T47D (cell line): ENCODE measurements around the gene DYRK2.

Experiments used
- DNase-seq, 2 experiments: peaks; one replicate each; pipeline versions ENCODE4 v3.0.0 to v3.0.0-alpha.2; 2011 to 2012; ENCODE audit warnings: low read depth in 1 of 2, low spot score in 1 of 2
- JUND ChIP-seq: IDR thresholded peaks from 2 replicates; pipeline ENCODE4 v1.6.1; 2012; ENCODE audit warnings: low read depth
- in situ Hi-C: cut with HindIII; loops from 2 replicates; pipeline ENCODE4 v1.10.0; 2016; ENCODE audit warnings: low sequenced_read_pairs, low pct_unique_long_range_greater_than_20kb

Gene DYRK2

GRCh38 chr12:67689385-67689784 lies 40.8 kb downstream of the DYRK2 start:
- no peak for DNase-seq
- TF ChIP-seq JUND, result no peak
- in situ Hi-C loops, result no loop called here

DNA sequence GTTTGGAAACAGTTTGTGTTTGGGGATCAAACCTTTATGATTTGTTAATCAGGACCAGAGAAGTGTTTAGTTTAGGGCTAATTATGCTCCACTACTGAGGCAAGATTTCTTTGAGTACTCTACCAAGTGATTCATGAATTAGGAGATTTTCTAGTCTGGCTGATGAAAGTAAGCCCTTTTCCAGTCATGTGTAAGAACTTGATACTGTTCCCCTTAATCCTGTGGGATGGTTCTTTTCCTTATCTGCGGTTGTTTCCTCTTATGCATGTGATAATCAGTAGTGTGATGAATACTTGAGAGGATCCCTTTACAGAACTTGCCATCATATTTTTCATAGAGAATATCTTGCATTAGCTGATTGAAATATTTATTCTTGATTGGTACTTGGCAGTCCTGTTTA lies 42.1 kb downstream of the DYRK2 start:
- no peak for TF ChIP-seq JUND
- no peak for DNase-seq
- in situ Hi-C loops, result no loop called here

DNA sequence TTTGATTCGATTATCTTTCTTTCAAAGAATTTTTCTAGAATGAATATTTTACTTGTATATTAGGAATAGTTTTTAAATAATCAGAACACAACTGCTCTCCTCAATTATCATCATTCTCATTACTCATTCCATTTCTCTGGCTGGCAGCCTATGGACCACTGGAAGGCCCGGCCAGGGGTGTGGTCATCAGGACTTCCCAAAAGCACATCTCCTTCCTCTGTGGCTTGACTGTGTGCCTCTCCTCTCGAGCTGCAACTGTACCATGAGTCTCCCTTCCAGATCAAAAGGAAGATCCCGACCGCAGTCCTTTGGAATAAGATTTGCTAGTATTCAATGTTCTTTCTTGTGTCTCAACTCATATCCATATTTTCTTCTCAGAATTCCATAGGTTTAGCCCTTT lies 42.7 kb downstream of the DYRK2 start:
- no peak for TF ChIP-seq JUND
- DNase-seq, result no peak
- in situ Hi-C loops, result no loop called here

DNA sequence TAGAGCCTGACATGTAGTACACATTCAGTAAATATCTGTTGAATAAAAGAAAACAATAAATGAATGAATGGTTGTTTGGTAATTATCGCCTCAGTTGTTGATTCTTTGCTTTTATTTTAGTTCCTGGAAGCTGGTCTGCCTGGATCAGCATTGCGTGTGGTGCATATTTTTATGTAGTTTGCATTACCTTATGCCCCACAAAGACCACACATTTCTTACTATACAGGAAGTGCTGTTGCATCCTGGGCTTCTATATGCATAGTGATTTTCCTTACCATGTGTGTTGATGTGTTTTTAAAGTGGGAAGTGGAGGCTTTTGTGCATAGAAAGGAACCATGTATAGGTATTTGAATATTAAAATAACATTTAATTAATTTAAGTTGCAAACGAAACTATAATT lies 43.6 kb downstream of the DYRK2 start:
- no peak for DNase-seq
- in situ Hi-C loops, result no loop called here
- no peak for TF ChIP-seq JUND

GRCh38 chr12:67692966-67693365 lies 44.4 kb downstream of the DYRK2 start:
- in situ Hi-C loops, result no loop called here
- no peak for DNase-seq
- TF ChIP-seq JUND, result no peak

DNA sequence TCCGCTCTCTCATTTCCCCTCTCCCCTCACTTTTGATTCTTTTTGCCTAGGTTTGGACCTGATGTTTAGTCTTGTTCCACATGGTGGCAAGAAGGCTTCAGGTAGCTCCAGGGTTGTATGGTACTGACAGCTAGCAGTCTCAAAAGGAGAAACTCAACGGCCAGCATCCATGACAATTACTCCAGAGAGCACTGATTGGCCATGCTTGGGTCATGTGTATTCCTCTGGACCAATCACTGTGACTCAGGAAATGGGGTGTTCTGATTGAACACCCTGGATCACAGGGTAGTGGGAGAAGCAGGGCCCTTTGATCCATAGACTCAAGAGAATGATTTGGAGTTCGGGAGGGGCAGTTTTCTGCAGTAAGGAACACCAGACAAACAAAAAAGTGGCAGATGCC lies 45.3 kb downstream of the DYRK2 start:
- in situ Hi-C loops, result no loop called here
- no peak for TF ChIP-seq JUND
- no peak for DNase-seq

DNA sequence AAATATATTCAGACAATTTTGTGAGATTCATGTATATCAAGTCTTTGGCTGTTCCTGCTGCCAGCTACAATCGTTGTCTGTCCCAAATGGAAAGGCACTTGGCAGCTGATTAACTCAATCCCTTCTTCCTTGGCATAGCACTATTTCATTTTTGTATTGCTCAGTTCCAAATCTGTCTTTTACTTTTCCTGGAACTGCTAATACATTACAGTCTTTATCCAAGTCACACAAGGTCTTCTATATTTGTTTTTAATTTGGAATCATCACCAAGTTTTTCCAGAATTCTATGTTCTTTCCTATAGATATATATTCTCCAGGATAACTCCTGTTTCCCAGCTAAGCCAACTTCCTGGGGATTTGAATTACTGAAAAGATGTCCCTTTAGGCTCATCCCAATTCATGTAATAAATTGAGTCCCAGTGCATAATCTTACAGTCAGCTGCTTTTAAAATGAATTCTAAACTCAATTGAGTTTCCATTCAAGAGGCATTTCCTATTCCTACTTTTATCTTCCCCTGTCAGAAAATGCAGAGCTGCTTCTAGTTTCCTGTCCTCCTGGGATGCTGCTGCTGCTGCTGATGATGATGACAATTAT lies 45.9 kb downstream of the DYRK2 start:
- DNase-seq, result no peak
- in situ Hi-C loops, result no loop called here
- TF ChIP-seq JUND, result no peak

DNA sequence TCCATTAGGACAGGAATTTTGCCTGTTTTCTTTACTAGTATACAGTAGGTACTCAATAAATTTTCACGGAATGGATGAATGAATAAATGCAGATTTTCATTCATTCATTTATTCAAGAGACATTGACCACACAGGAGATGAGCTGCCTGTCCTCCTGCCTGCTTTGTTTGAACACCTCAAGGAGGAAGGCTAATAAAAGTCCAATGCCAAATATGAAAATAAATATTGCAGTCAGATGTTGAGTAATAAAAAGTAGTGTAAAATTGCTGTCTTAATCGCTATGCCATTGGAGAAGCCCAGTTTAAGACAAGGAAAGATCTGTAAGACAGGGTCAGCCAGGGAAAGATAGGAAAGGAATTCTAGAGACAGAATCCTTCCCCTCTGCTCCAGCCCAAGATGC lies 47.4 kb downstream of the DYRK2 start:
- in situ Hi-C loops, result no loop called here
- no peak for DNase-seq
- no peak for TF ChIP-seq JUND

DNA sequence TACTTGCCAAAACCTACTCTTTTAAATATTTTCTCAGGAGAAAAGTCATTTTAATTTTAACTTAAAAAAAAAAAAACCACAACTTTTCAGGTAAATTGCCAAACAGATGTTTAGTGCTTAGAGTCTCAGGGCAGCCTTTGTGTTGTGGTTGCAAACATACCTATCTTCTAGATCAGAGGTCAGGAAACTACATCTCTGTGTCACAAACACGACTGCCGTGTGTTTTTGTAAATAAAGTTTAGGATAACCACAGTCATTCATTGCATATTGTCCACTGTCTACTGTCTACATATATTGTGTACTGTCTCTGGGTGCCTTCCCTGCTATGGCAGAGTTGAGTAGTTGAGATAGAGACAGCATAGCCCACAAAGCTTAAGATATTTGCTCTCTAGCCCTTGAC lies 48.9 kb downstream of the DYRK2 start:
- no peak for DNase-seq
- in situ Hi-C loops, result no loop called here
- TF ChIP-seq JUND, result no peak

- in situ Hi-C loops, result no loop called here
- no peak for TF ChIP-seq JUND
- DNase-seq, result no peak
Measured at GRCh38 chr12:67697967-67698366, 49.4 kb downstream of the DYRK2 start.

DNA sequence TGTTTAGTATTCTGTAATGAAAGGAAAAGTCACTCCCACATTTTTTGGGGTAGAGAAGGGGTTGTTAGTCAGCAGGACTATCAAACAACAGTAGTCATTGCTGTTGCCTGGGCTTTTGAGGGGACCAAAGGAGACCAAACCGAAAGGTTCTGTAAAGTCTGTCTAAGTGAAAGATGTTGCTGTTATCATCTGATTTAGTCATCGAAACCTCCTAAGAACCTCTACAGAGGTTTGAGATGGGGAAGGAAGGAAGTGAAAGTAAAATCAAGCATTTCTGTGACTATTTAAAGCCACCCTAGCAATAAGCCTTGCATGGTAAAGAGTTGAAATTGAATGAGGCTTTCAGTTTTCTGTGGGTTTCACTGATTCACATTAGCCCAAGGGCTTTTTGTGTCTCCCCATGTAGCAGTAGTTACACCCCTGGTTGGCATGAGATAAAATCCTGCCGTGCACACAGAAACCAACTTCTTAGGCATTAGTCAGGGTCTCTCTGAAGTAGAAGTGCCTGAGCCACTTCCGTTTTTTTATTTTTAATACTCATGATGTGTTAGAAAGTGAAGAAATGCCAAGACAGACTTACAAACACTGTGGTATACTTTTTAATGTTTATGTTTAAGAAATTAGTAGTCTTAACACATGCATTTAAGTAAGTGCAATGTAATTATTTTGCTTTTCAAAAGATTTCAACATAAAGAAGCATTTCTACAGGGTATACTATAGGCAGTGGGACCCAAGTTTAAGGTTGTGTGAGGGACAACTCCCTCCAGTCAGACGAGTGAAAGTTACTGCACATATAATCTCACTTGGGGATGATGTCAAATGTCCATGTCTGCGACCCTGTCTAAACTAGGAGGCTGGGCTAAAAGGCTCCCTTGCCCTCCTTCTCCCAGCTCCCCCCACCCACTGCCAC lies 50.4 kb downstream of the DYRK2 start:
- no peak for TF ChIP-seq JUND
- DNase-seq, result no peak
- in situ Hi-C loops, result no loop called here

DNA sequence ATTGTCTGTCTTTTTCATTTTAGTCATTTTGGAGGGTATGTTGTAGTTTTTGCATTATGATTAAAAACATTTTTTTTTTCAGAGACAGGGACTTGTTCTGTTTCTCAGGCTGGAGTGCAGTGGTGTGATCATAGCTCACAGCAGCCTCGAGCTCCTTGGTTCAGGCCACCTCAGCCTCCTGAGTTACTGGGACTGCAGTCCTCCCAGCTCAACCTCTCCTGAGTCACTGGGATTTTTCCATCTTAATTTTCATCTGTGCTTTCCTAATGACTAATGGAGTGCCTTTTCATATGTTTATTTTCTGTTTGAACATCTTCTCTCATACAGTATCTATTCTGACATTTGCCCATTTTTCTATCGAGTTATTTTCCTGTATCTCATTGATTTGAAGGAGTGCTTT lies 52.6 kb downstream of the DYRK2 start:
- in situ Hi-C loops, result no loop called here

GRCh38 chr12:67702136-67702535 lies 53.6 kb downstream of the DYRK2 start:
- no peak for DNase-seq
- in situ Hi-C loops, result no loop called here
- no peak for TF ChIP-seq JUND

More for the DNA sequence above, 52.6 kb downstream of the DYRK2 start:
- no peak for TF ChIP-seq JUND
- DNase-seq, result no peak

GRCh38 chr12:67704071-67704470 lies 55.5 kb downstream of the DYRK2 start:
- no peak for TF ChIP-seq JUND
- no peak for DNase-seq
- in situ Hi-C loops, result no loop called here
